H1 (cell line): Measurements from ENCODE around the gene PPA2. TPM values are rescaled to one million over a fixed set of nuclear protein-coding genes. Genes with fewer than 3 reads are reported as not detected.

ENCODE experiments used
- CTCF ChIA-PET: fragments of 300-600 bp; sonication (Branson Sonifier 250); formaldehyde crosslinking; loops from one replicate; lab custom pipeline; 2021; ENCODE audit not compliant: partially characterized antibody; lab: Charles Lee
- POLR2A ChIA-PET: fragments of 300-600 bp; sonication (Branson Sonifier 250); formaldehyde crosslinking; loops from one replicate; lab custom pipeline; 2021; ENCODE audit warnings: inconsistent platforms; ENCODE audit not compliant: partially characterized antibody; lab: Charles Lee
- DNase-seq, 2 experiments: peaks; one replicate each; pipeline versions ENCODE4 v3.0.0 to v3.0.0-alpha.2; 2010 to 2022; ENCODE audit warnings: low spot score in 2 of 2, low read depth in 1 of 2, mixed read lengths in 1 of 2
- FAIRE-seq: peaks from 2 replicates; lab custom pipeline; 2011; peaks lifted over from hg19 to GRCh38; lab: Jason Lieb, UNC
- H2AFZ ChIP-seq: 2 replicates; pipeline ENCODE4 v1.8.1; 2012; ENCODE audit warnings: low read length, inconsistent platforms
- H2AK5ac ChIP-seq: 2 replicates; pipeline ENCODE4 v1.6.1; 2013; ENCODE audit warnings: low read depth, low read length
- H2BK120ac ChIP-seq: replicated peaks from 2 replicates; pipeline ENCODE3; 2013; ENCODE audit warnings: low read depth, low read length, inconsistent platforms
- H2BK12ac ChIP-seq: 2 replicates; pipeline ENCODE4 v1.6.1; 2013; ENCODE audit warnings: low read depth, low read length
- H2BK15ac ChIP-seq: 2 replicates; pipeline ENCODE4 v1.6.1; 2013; ENCODE audit warnings: low read length
- H2BK20ac ChIP-seq: 2 replicates; pipeline ENCODE4 v1.6.1; 2013; ENCODE audit warnings: low read length
- H2BK5ac ChIP-seq: 2 replicates; pipeline ENCODE4 v1.6.1; 2013; ENCODE audit warnings: low read depth, low read length
- H3K14ac ChIP-seq: 2 replicates; pipeline ENCODE4 v1.6.1; 2013; ENCODE audit warnings: inconsistent platforms; ENCODE audit not compliant: insufficient read length
- H3K18ac ChIP-seq: 2 replicates; pipeline ENCODE4 v1.6.1; 2013; ENCODE audit warnings: low read length; ENCODE audit errors: extremely low read depth
- H3K23ac ChIP-seq: 2 replicates; pipeline ENCODE4 v1.6.1; 2013; ENCODE audit warnings: inconsistent platforms; ENCODE audit not compliant: insufficient read length
- H3K23me2 ChIP-seq: 2 replicates; pipeline ENCODE4 v1.6.1; 2013; ENCODE audit warnings: low read depth, low read length
- H3K27ac ChIP-seq: 2 replicates; pipeline ENCODE4 v1.6.1; 2011; ENCODE audit warnings: low read depth, low read length, inconsistent platforms
- H3K27me3 ChIP-seq, 4 experiments: replicated peaks in 1 of 4; 1 replicate in 1 of 4; 2 replicates in 3 of 4; pipeline versions ENCODE4 v1.6.1 to v1.8.1; 2011 to 2013; ENCODE audit warnings: low read length in 3 of 4, mild to moderate bottlenecking in 3 of 4, inconsistent platforms in 2 of 4, mixed read lengths in 2 of 4, moderate library complexity in 1 of 4; ENCODE audit not compliant: control insufficient read depth in 3 of 4, insufficient read depth in 3 of 4; ENCODE audit errors: extremely low read depth in 1 of 4
- H3K36me3 ChIP-seq, 4 experiments: 2 replicates each; pipeline versions ENCODE4 v1.6.1 to v1.8.1; 2011 to 2013; ENCODE audit warnings: mild to moderate bottlenecking in 4 of 4, low read length in 3 of 4, moderate library complexity in 2 of 4, control low read depth in 1 of 4, inconsistent platforms in 1 of 4; ENCODE audit not compliant: insufficient read depth in 4 of 4, control insufficient read depth in 2 of 4
- H3K4ac ChIP-seq: replicated peaks from 2 replicates; pipeline ENCODE3; 2013; ENCODE audit warnings: low read length, low read depth, mixed read lengths, inconsistent platforms; ENCODE audit not compliant: insufficient read length
- H3K4me1 ChIP-seq, 4 experiments: replicated peaks in 1 of 4; 1 replicate in 1 of 4; 2 replicates in 3 of 4; pipeline versions ENCODE4 v1.6.1 to v1.8.1; 2011 to 2013; ENCODE audit warnings: low read length in 3 of 4, inconsistent platforms in 2 of 4, mixed read lengths in 1 of 4; ENCODE audit not compliant: insufficient read depth in 4 of 4, control insufficient read depth in 3 of 4
- H3K4me2 ChIP-seq, 2 experiments: 2 replicates each; pipeline versions ENCODE4 v1.6.1 to v1.8.1; 2011 to 2013; ENCODE audit warnings: low read depth in 2 of 2, low read length in 2 of 2, control low read depth in 1 of 2, inconsistent platforms in 1 of 2, mild to moderate bottlenecking in 1 of 2; ENCODE audit not compliant: insufficient read depth in 1 of 2
- H3K4me3 ChIP-seq, 4 experiments: fragments of 200-600, 300-600 bp in 1 of 4; sonication (generic), shearing (Covaris generic), sonication (Bioruptor Twin) in 1 of 4; 2 replicates each; pipeline versions ENCODE4 v1.5.1 to v1.8.1; 2011 to 2016; ENCODE audit warnings: low read length in 4 of 4, low read depth in 3 of 4, control low read depth in 2 of 4, inconsistent platforms in 2 of 4, mild to moderate bottlenecking in 2 of 4, mixed read lengths in 1 of 4, moderate library complexity in 1 of 4; ENCODE audit not compliant: insufficient read depth in 2 of 4; ENCODE audit errors: extremely low read depth in 1 of 4
- H3K56ac ChIP-seq: replicated peaks from 2 replicates; pipeline ENCODE3; 2013; ENCODE audit warnings: low read depth, mild to moderate bottlenecking, mixed read lengths, low read length, inconsistent platforms; ENCODE audit not compliant: insufficient read length
- H3K79me1 ChIP-seq: 2 replicates; pipeline ENCODE4 v1.6.1; 2013; ENCODE audit warnings: low read depth, low read length, control low read depth
- H3K79me2 ChIP-seq, 2 experiments: 2 replicates each; pipeline versions ENCODE4 v1.6.1 to v1.8.1; 2012 to 2013; ENCODE audit warnings: low read length in 2 of 2, mild to moderate bottlenecking in 2 of 2, inconsistent platforms in 1 of 2; ENCODE audit not compliant: insufficient read depth in 2 of 2, control insufficient read depth in 1 of 2
- H3K9ac ChIP-seq, 4 experiments: replicated peaks in 1 of 4; 1 replicate in 1 of 4; 2 replicates in 3 of 4; pipeline versions ENCODE4 v1.6.1 to v1.8.1; 2011 to 2013; ENCODE audit warnings: low read depth in 3 of 4, low read length in 3 of 4, control low read depth in 2 of 4, mild to moderate bottlenecking in 2 of 4, moderate library complexity in 2 of 4, inconsistent platforms in 1 of 4; ENCODE audit errors: extremely low read depth in 1 of 4
- H3K9me3 ChIP-seq, 2 experiments: 2 replicates each; pipeline versions ENCODE4 v1.6.1 to v1.8.1; 2012 to 2013; ENCODE audit warnings: mild to moderate bottlenecking in 2 of 2, moderate library complexity in 2 of 2, control low read depth in 1 of 2, inconsistent platforms in 1 of 2, low read depth in 1 of 2, low read length in 1 of 2, mixed read lengths in 1 of 2; ENCODE audit not compliant: insufficient read depth in 2 of 2
- H4K20me1 ChIP-seq, 2 experiments: replicated peaks in 1 of 2; 2 replicates each; pipeline versions ENCODE3 to v1.8.1; 2011 to 2013; ENCODE audit warnings: inconsistent platforms in 2 of 2, low read length in 2 of 2, mild to moderate bottlenecking in 1 of 2; ENCODE audit not compliant: insufficient read depth in 2 of 2, control insufficient read depth in 1 of 2
- H4K5ac ChIP-seq: 2 replicates; pipeline ENCODE4 v1.6.1; 2013; ENCODE audit warnings: low read length, low read depth, mixed read lengths, inconsistent platforms; ENCODE audit not compliant: insufficient read length
- H4K8ac ChIP-seq: 2 replicates; pipeline ENCODE4 v1.8.0; 2013; ENCODE audit warnings: mild to moderate bottlenecking, moderate library complexity, low read length, inconsistent platforms; ENCODE audit not compliant: insufficient read depth; ENCODE audit errors: extremely low read depth
- H4K91ac ChIP-seq: replicated peaks from 2 replicates; pipeline ENCODE3; 2013; ENCODE audit warnings: low read length, mixed read lengths, inconsistent platforms; ENCODE audit not compliant: insufficient read length
- ASH2L ChIP-seq: fragments of 200-600, 300-600 bp; sonication (generic); IDR thresholded peaks from one replicate; pipeline ENCODE4 v1.7.1; 2017; ENCODE audit warnings: low read length
- ATF2 ChIP-seq: IDR thresholded peaks from 2 replicates; pipeline ENCODE4 v1.6.1; 2012; ENCODE audit warnings: low read length, inconsistent platforms
- E2F6 ChIP-seq: IDR thresholded peaks from 2 replicates; pipeline ENCODE4 v1.6.1; 2012; ENCODE audit warnings: inconsistent platforms
- HDAC6 ChIP-seq: IDR thresholded peaks from one replicate; pipeline ENCODE4 v1.7.1; 2012; ENCODE audit warnings: low read depth, mild to moderate bottlenecking, inconsistent platforms, low read length, moderate library complexity
- JUN ChIP-seq: IDR thresholded peaks from 2 replicates; pipeline ENCODE4 v1.6.1; 2011; ENCODE audit warnings: low read depth, mild to moderate bottlenecking, improper control_type of control experiment, low read length
- POU5F1 ChIP-seq: IDR thresholded peaks from 2 replicates; pipeline ENCODE4 v1.6.1; 2011; ENCODE audit warnings: low read depth, mild to moderate bottlenecking, low read length, moderate library complexity
- RNF2 ChIP-seq: fragments of 200-900, 300-1000 bp; sonication (generic); IDR thresholded peaks from 2 replicates; pipeline ENCODE4 v1.7.1; 2016; ENCODE audit warnings: borderline replicate concordance, low read depth, mild to moderate bottlenecking, antibody characterized with exemption, low read length; ENCODE audit not compliant: poor library complexity, severe bottlenecking; ENCODE audit errors: missing control alignments
- WGBS, 2 experiments: shearing (Covaris generic) in 1 of 2; methylation state at CpG; one replicate each; pipeline versions ENCODE4 v1.1.6 to v1.1.7; 2013 to 2015; ENCODE audit warnings: low lambda C conversion rate in 2 of 2, mixed read lengths in 2 of 2, inconsistent platforms in 1 of 2, low coverage in 1 of 2, missing lambda C conversion rate in 1 of 2; ENCODE audit not compliant: insufficient replicate concordance in 2 of 2, insufficient coverage in 1 of 2, insufficient read length in 1 of 2; ENCODE audit errors: extremely low coverage in 1 of 2, missing lambda C conversion rate in 1 of 2; 5-methylcytosine and 5-hydroxymethylcytosine counted together
- polyA plus RNA-seq, 7 experiments: library from polyadenylated mRNA; depleted of rRNA in 3 of 7; stranded (reverse) in 5 of 7; unstranded in 2 of 7; fragments of >200 nt in 5 of 7; fragments of 200-250 nt in 2 of 7; gene quantifications; 1 replicate in 5 of 7; 2 replicates in 1 of 7; 4 replicates in 1 of 7; pipeline versions ENCODE4 v1.2.1 to v1.2.3, GENCODE V29; 2011 to 2013; ENCODE audit warnings: missing spikeins in 2 of 7, mixed read lengths in 2 of 7
- total RNA-seq: library from RNA; stranded (reverse); fragmentation: NEBNext Ultra II Directional; extraction: Animal tissue kit (Norgen Biotek cat#: 25700); gene quantifications from 2 replicates; pipeline ENCODE4 v1.2.1, GENCODE V29; 2021

Gene PPA2
- total and polyA plus RNA-seq, 2 of the 8 experiments (the other 6 are each of a cell fraction or from before 2014, with no cell fraction given) = 24.9 to 62.7 TPM

GRCh38 chr4:105415281-105415744 lies 58.5 kb downstream of the PPA2 start:
- no peaks in the 10 kb centered on the region for H3K27me3 ChIP-seq
- no peak for TF ChIP-seq POU5F1
- TF ChIP-seq E2F6 = no peak
- TF ChIP-seq ASH2L = no peak
- TF ChIP-seq RNF2 = no peak
- TF ChIP-seq HDAC6 = no peak
- no peak for TF ChIP-seq JUN
- TF ChIP-seq ATF2 = no peak
- no peaks in the 10 kb centered on the region for H3K79me2 ChIP-seq
- no peak for DNase-seq
- H3K23ac ChIP-seq = no peak overlapping the region
- H3K9me3 ChIP-seq = no peaks in the 10 kb centered on the region
- H3K27ac ChIP-seq = no peak overlapping the region
- no peak overlapping the region for H3K18ac ChIP-seq
- H3K4ac ChIP-seq = no peak overlapping the region
- H4K5ac ChIP-seq = no peak overlapping the region
- POLR2A ChIA-PET = interaction anchor here (0.6 kb wide), 1 partner anchor 189 kb away, joined by 3 read pairs; no protein-coding TSS in a partner anchor
- no peak overlapping the region for H3K4me3 ChIP-seq
- no peak for FAIRE-seq
- no peak overlapping the region for H2BK12ac ChIP-seq
- no peak overlapping the region for H4K91ac ChIP-seq
- no peak overlapping the region for H3K14ac ChIP-seq
- H2BK20ac ChIP-seq = no peak overlapping the region
- H3K36me3 ChIP-seq = no peaks in the 10 kb centered on the region; a peak in 1 of 8 replicates
- no peaks in the 10 kb centered on the region for H3K23me2 ChIP-seq
- WGBS, 2 experiments = 96% methylated on average over 12 of the region's 12 CpGs; no CpG with 5 or more reads in 1 of the 2 experiments
- H3K9ac ChIP-seq = no peak overlapping the region
- H4K8ac ChIP-seq = no peak overlapping the region
- no peak overlapping the region for H2BK15ac ChIP-seq
- no peaks in the 10 kb centered on the region; the same call in 1 of the 2 replicates for H3K79me1 ChIP-seq
- no peak overlapping the region for H3K4me2 ChIP-seq
- no peak overlapping the region for H2AFZ ChIP-seq
- H3K56ac ChIP-seq = no peak overlapping the region
- no peak overlapping the region for H2BK5ac ChIP-seq
- H4K20me1 ChIP-seq = no peaks in the 10 kb centered on the region
- no peaks in the 10 kb centered on the region for H3K4me1 ChIP-seq
- CTCF ChIA-PET = interaction anchor here (0.8 to 1.1 kb wide), 3 partner anchors 11 to 998 kb away, joined by 3 to 4 read pairs (median 3); no protein-coding TSS in a partner anchor
- H2BK120ac ChIP-seq = no peak overlapping the region
- no peak overlapping the region for H2AK5ac ChIP-seq
